ENCODE data around the gene LRP1.

Gene LRP1

GRCh38 chr12:57215065-57215464 lies 86.8 kb downstream of the LRP1 start:
- no peak for DNase-seq

- peak in 1 of 2 donors; percentile 22 for DNase-seq
These were observed 87.4 kb downstream of the LRP1 start for GRCh38 chr12:57215668-57216013.

GRCh38 chr12:57216014-57216911 lies 88.0 kb downstream of the LRP1 start, which contains the start of gene NXPH4:
Gene NXPH4 (plus strand): TSS chr12:57216794. CDS start chr12:57216970, 176 bp downstream.
- DNase-seq, result peak; percentile 62 to 72

- DNase-seq, result peak; percentile 24 to 31
These were observed 88.9 kb downstream of the LRP1 start for GRCh38 chr12:57216921-57217879.

- DNase-seq, result no peak
These were observed 90.0 kb downstream of the LRP1 start for GRCh38 chr12:57218030-57218853.

- DNase-seq, result no peak
These were observed 91.1 kb downstream of the LRP1 start for GRCh38 chr12:57219205-57219992.

- no peak for DNase-seq
These were observed 91.9 kb downstream of the LRP1 start for GRCh38 chr12:57219993-57220754.

GRCh38 chr12:57220770-57221168 lies 92.5 kb downstream of the LRP1 start:
- DNase-seq, result no peak

GRCh38 chr12:57221169-57221917 lies 93.1 kb downstream of the LRP1 start:
- DNase-seq, result no peak

- no peak for DNase-seq
These were observed 94.3 kb downstream of the LRP1 start for GRCh38 chr12:57222286-57223190.

GRCh38 chr12:57223191-57224165 lies 95.2 kb downstream of the LRP1 start:
- no peak for DNase-seq

GRCh38 chr12:57224278-57224972 lies 96.1 kb downstream of the LRP1 start:
- no peak for DNase-seq

GRCh38 chr12:57224973-57225679 lies 96.8 kb downstream of the LRP1 start:
- peak; percentile 57 to 76 for DNase-seq

- DNase-seq, result no peak
These were observed 97.5 kb downstream of the LRP1 start for GRCh38 chr12:57225680-57226210.

GRCh38 chr12:57226588-57227314 lies 98.5 kb downstream of the LRP1 start:
- no peak for DNase-seq

Data from stimulated activated CD4-positive, alpha-beta T cell treated with anti-CD3 and anti-CD28 coated beads, Interleukin-2, amount 100 ng/mL, for 24 hours (primary cell).